WTC11 (cell line): Measurements from ENCODE around the gene NDST4. TPM values are rescaled to one million over a fixed set of nuclear protein-coding genes. Genes with fewer than 3 reads are reported as not detected.
A peak's percentile ranks its signal among the peaks of the same experiment; 100 is the strongest.

Experiments
- ATAC-seq: fragments of 200-7000 bp; cut with Tn5 transposase; 2 replicates; pipeline ENCODE4 v1.10.0; 2021; ENCODE audit warnings: mild to moderate bottlenecking, moderate library complexity
- CTCF ChIA-PET: fragments of 300-600 bp; sonication (Branson Sonifier 250); formaldehyde crosslinking; loops from one replicate; lab custom pipeline; 2021; ENCODE audit warnings: antibody characterized with exemption; lab: Charles Lee
- POLR2A ChIA-PET: fragments of 350-600 bp; sonication (Branson Sonifier 250); formaldehyde crosslinking; loops from one replicate; lab custom pipeline; 2021; ENCODE audit warnings: antibody characterized with exemption; lab: Charles Lee
- DNase-seq: peaks from one replicate; pipeline ENCODE4 v3.0.0; 2021; ENCODE audit warnings: low spot score
- H3K27ac Mint-ChIP-seq: 2 replicates; pipeline ENCODE4 v1.8.0; 2021; ENCODE audit warnings: mixed read lengths
- H3K27me3 Mint-ChIP-seq: 2 replicates; pipeline ENCODE4 v1.8.0; 2021; ENCODE audit warnings: low read depth, mild to moderate bottlenecking, moderate library complexity, mixed read lengths
- H3K36me3 Mint-ChIP-seq: 2 replicates; pipeline ENCODE4 v1.8.0; 2021; ENCODE audit warnings: mixed read lengths
- H3K4me1 Mint-ChIP-seq: 2 replicates; pipeline ENCODE4 v1.8.0; 2022; ENCODE audit warnings: mixed read lengths
- H3K4me3 Mint-ChIP-seq: 2 replicates; pipeline ENCODE4 v1.8.0; 2021; ENCODE audit warnings: mild to moderate bottlenecking, moderate library complexity, mixed read lengths
- H3K9me3 Mint-ChIP-seq: 2 replicates; pipeline ENCODE4 v1.8.0; 2021; ENCODE audit warnings: mixed read lengths
- ATF2 ChIP-seq: sonication (generic); formaldehyde crosslinking; IDR thresholded peaks from 2 replicates; pipeline ENCODE4 v1.8.1; 2022; ENCODE audit warnings: low read depth, missing genetic modification reagents, borderline replicate concordance
- CDX4 ChIP-seq: fragments of 250-450 bp; sonication (Bioruptor Pico); IDR thresholded peaks from 2 replicates; pipeline ENCODE4 v1.9.0; 2021; ENCODE audit warnings: moderate library complexity, mild to moderate bottlenecking, inconsistent platforms, borderline replicate concordance
- EMX1 ChIP-seq: fragments of 250-450 bp; sonication (Bioruptor Pico); IDR thresholded peaks from 2 replicates; pipeline ENCODE4 v1.8.0; 2021; ENCODE audit warnings: mild to moderate bottlenecking
- ESRRA ChIP-seq: sonication (generic); formaldehyde crosslinking; IDR thresholded peaks from 2 replicates; pipeline ENCODE4 v1.8.1; 2022; ENCODE audit warnings: mild to moderate bottlenecking, missing genetic modification reagents, borderline replicate concordance
- GTF2I ChIP-seq: fragments of 250-450 bp; sonication (Bioruptor Pico); conservative IDR thresholded peaks from 2 replicates; pipeline ENCODE4 v1.4.0; 2021; ENCODE audit warnings: mild to moderate bottlenecking
- IRF2 ChIP-seq: sonication (generic); formaldehyde crosslinking; IDR thresholded peaks from 2 replicates; pipeline ENCODE4 v1.8.0; 2022; ENCODE audit warnings: low read depth, missing genetic modification reagents, borderline replicate concordance
- NFYB ChIP-seq: sonication (generic); formaldehyde crosslinking; conservative IDR thresholded peaks from 2 replicates; pipeline ENCODE4 v1.8.0; 2022; ENCODE audit warnings: low read depth, missing genetic modification reagents
- NR1H2 ChIP-seq: sonication (generic); formaldehyde crosslinking; IDR thresholded peaks from 2 replicates; pipeline ENCODE4 v1.9.0; 2021; ENCODE audit warnings: mild to moderate bottlenecking, moderate library complexity, missing genetic modification reagents
- PRDM15 ChIP-seq: sonication (generic); formaldehyde crosslinking; IDR thresholded peaks from 2 replicates; pipeline ENCODE4 v1.8.0; 2022; ENCODE audit warnings: missing genetic modification reagents
- PREB ChIP-seq: sonication (generic); formaldehyde crosslinking; IDR thresholded peaks from 2 replicates; pipeline ENCODE4 v1.8.1; 2022; ENCODE audit warnings: mild to moderate bottlenecking, missing genetic modification reagents, moderate library complexity, borderline replicate concordance
- TEAD1 ChIP-seq: sonication (generic); formaldehyde crosslinking; IDR thresholded peaks from 2 replicates; pipeline ENCODE4 v1.8.0; 2022; ENCODE audit warnings: mild to moderate bottlenecking, missing genetic modification reagents
- TP53 ChIP-seq: sonication (generic); formaldehyde crosslinking; IDR thresholded peaks from 2 replicates; pipeline ENCODE4 v1.8.1; 2023; ENCODE audit warnings: mild to moderate bottlenecking, missing genetic modification reagents
- USF2 ChIP-seq: sonication (generic); formaldehyde crosslinking; IDR thresholded peaks from 2 replicates; pipeline ENCODE4 v1.8.1; 2023; ENCODE audit warnings: mild to moderate bottlenecking, missing genetic modification reagents, moderate library complexity
- ZNF219 ChIP-seq: sonication (generic); formaldehyde crosslinking; IDR thresholded peaks from 2 replicates; pipeline ENCODE4 v1.8.0; 2023; ENCODE audit warnings: missing genetic modification reagents, mild to moderate bottlenecking, borderline replicate concordance
- ZNF281 ChIP-seq: sonication (generic); formaldehyde crosslinking; IDR thresholded peaks from 2 replicates; pipeline ENCODE4 v1.8.0; 2023; ENCODE audit warnings: mild to moderate bottlenecking, missing genetic modification reagents
- ZNF423 ChIP-seq: fragments of 250-450 bp; sonication (Bioruptor Pico); IDR thresholded peaks from 2 replicates; pipeline ENCODE4 v2.1.2; 2022; ENCODE audit warnings: mild to moderate bottlenecking, moderate library complexity
- total RNA-seq: library from RNA; stranded (reverse); gene quantifications from 3 replicates; pipeline ENCODE4 v1.2.3, GENCODE V29; 2021

Gene NDST4
- total RNA-seq, 1 experiment from 2014 or later, result not detected

GRCh38 chr4:115101675-115102074 is 11.7 kb downstream of the NDST4 start:
- H3K36me3 Mint-ChIP-seq, result no peaks in the 10 kb centered on the region
- H3K4me3 Mint-ChIP-seq, result no peak overlapping the region
- CTCF ChIA-PET, result no interaction called here
- ATAC-seq, result no peak
- H3K4me1 Mint-ChIP-seq, result peaks cover 6% of the 10 kb centered on the region
- H3K9me3 Mint-ChIP-seq, result no peaks in the 10 kb centered on the region
- TF ChIP-seq ATF2 (CRISPR knock-in tag), result no peak
- TF ChIP-seq NFYB (CRISPR knock-in tag), result no peak
- no peak for TF ChIP-seq PRDM15 (CRISPR knock-in tag)
- TF ChIP-seq PREB (CRISPR knock-in tag), result no peak
- no peak for TF ChIP-seq GTF2I (CRISPR knock-in tag)
- no peak for TF ChIP-seq ZNF219 (CRISPR knock-in tag)
- no peak for TF ChIP-seq EMX1 (CRISPR knock-in tag)
- no peak for TF ChIP-seq ZNF423 (CRISPR knock-in tag)
- no peaks in the 10 kb centered on the region for H3K27me3 Mint-ChIP-seq
- POLR2A ChIA-PET, result no interaction called here
- no peak overlapping the region for H3K27ac Mint-ChIP-seq
- DNase-seq, result no peak

- no peak for DNase-seq
- Mint-ChIP-seq H3K4me3 (no peak overlapping the region), H3K27me3 (no peaks in the 10 kb centered on the region), H3K36me3 (peaks cover 2% of the 10 kb centered on the region; the same call in 1 of the 2 replicates), H3K4me1 (no peaks in the 10 kb centered on the region), H3K27ac (no peak overlapping the region), H3K9me3 (peaks cover 3% of the 10 kb centered on the region)
- POLR2A ChIA-PET, result no interaction called here
- CTCF ChIA-PET, result no interaction called here
- peak; percentile 69 for ATAC-seq
- no peak for TF ChIP-seq TP53
- no peak for TF ChIP-seq ZNF281 (CRISPR knock-in tag)
- TF ChIP-seq IRF2 (CRISPR knock-in tag), result no peak
- no peak for TF ChIP-seq ESRRA (CRISPR knock-in tag)
- no peak for TF ChIP-seq USF2 (CRISPR knock-in tag)
- TF ChIP-seq NR1H2, result no peak
- TF ChIP-seq TEAD1 (CRISPR knock-in tag), result no peak
- no peak for TF ChIP-seq CDX4 (CRISPR knock-in tag)
Measured at GRCh38 chr4:115090483-115091075, 22.8 kb downstream of the NDST4 start.
